ENCODE results near the gene FBXL16. TPM values are rescaled to one million over a fixed set of nuclear protein-coding genes. Genes with fewer than 3 reads are reported as not detected.

FBXL16 gene
- polyA plus RNA-seq, 1 experiment: 0.67 TPM

GRCh38 chr16:678858-679813 lies 26.5 kb downstream of the FBXL16 start:
- ChIA-PET POLR2A (interaction anchor here (0.9 kb wide), 1 partner anchor 45 kb away, joined by 14 read pairs; no protein-coding TSS in a partner anchor), CTCF (interaction anchor here (1.6 to 4.5 kb wide), 2 partner anchors 12 to 62 kb away, joined by 3 to 20 read pairs; partner anchors contain the start of genes CIAO3 and RHOT2)
- Histone ChIP-seq H3K27me3 (ENCODE audit: control insufficient read depth, insufficient read depth, low read length) (no peaks in the 10 kb centered on the region), H3K4me3 (ENCODE audit: low read depth, low read length) (peak overlapping the region; percentile 50), H3K36me3 (ENCODE audit: control insufficient read depth, insufficient read depth, low read length) (peaks cover 20% of the 10 kb centered on the region)
- TF ChIP-seq, protein P1, sequence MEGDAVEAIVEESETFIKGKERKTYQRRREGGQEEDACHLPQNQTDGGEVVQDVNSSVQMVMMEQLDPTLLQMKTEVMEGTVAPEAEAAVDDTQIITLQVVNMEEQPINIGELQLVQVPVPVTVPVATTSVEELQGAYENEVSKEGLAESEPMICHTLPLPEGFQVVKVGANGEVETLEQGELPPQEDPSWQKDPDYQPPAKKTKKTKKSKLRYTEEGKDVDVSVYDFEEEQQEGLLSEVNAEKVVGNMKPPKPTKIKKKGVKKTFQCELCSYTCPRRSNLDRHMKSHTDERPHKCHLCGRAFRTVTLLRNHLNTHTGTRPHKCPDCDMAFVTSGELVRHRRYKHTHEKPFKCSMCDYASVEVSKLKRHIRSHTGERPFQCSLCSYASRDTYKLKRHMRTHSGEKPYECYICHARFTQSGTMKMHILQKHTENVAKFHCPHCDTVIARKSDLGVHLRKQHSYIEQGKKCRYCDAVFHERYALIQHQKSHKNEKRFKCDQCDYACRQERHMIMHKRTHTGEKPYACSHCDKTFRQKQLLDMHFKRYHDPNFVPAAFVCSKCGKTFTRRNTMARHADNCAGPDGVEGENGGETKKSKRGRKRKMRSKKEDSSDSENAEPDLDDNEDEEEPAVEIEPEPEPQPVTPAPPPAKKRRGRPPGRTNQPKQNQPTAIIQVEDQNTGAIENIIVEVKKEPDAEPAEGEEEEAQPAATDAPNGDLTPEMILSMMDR (IDR thresholded peaks at IDR 0.05; ENCODE audit: insufficient read depth, low read depth, low read length): no peak
- DNase-seq (ENCODE audit: low read depth): no peak

GRCh38 chr16:678209-678857 lies 27.3 kb downstream of the FBXL16 start:
- no peaks in the 10 kb centered on the region for H3K27me3 ChIP-seq (ENCODE audit: control insufficient read depth, insufficient read depth, low read length)
- TF ChIP-seq, protein P1 (IDR thresholded peaks at IDR 0.05; ENCODE audit: insufficient read depth, low read depth, low read length): no peak
- ChIA-PET POLR2A (no interaction called here), CTCF (interaction anchor here (4.5 kb wide), 1 partner anchor 11 kb away, joined by 20 read pairs; the partner anchor contains the start of gene RHOT2)
- DNase-seq (ENCODE audit: low read depth): no peak
- H3K4me3 ChIP-seq (ENCODE audit: low read depth, low read length): no peak overlapping the region
- H3K36me3 ChIP-seq (ENCODE audit: control insufficient read depth, insufficient read depth, low read length): peaks cover 23% of the 10 kb centered on the region

GRCh38 chr16:677316-678190 lies 28.0 kb downstream of the FBXL16 start:
- H3K36me3 ChIP-seq (ENCODE audit: control insufficient read depth, insufficient read depth, low read length): peaks cover 23% of the 10 kb centered on the region
- no peak overlapping the region for H3K4me3 ChIP-seq (ENCODE audit: low read depth, low read length)
- ChIA-PET CTCF (interaction anchor here (1.9 kb wide), 1 partner anchor 10 kb away, joined by 6 read pairs; the partner anchor contains the start of gene RHOT2), POLR2A (no interaction called here)
- TF ChIP-seq, protein P1 (IDR thresholded peaks at IDR 0.05; ENCODE audit: insufficient read depth, low read depth, low read length): no peak
- H3K27me3 ChIP-seq (ENCODE audit: control insufficient read depth, insufficient read depth, low read length): no peaks in the 10 kb centered on the region
- no peak for DNase-seq (ENCODE audit: low read depth)

GRCh38 chr16:676913-677312 lies 28.7 kb downstream of the FBXL16 start:
- CTCF ChIA-PET: interaction anchor here (1.9 kb wide), 1 partner anchor 9 kb away, joined by 6 read pairs; the partner anchor contains the start of gene RHOT2
- TF ChIP-seq, protein P1 (IDR thresholded peaks at IDR 0.05; ENCODE audit: insufficient read depth, low read depth, low read length): no peak
- H3K4me3 ChIP-seq (ENCODE audit: low read depth, low read length): no peak overlapping the region
- no peak for DNase-seq (ENCODE audit: low read depth)
- POLR2A ChIA-PET: no interaction called here
- no peaks in the 10 kb centered on the region for H3K27me3 ChIP-seq (ENCODE audit: control insufficient read depth, insufficient read depth, low read length)
- H3K36me3 ChIP-seq (ENCODE audit: control insufficient read depth, insufficient read depth, low read length): peaks cover 23% of the 10 kb centered on the region
